Subcutaneous abdominal adipose tissue (tissue), 5 donors: ENCODE data around the gene PSEN1.
"Not testable (repeated sequence)": the region's sequence is repeated elsewhere in the genome, so short reads cannot be mapped to it uniquely, and the experiment has no call there.

Experiments used
- H3K27ac ChIP-seq: one replicate; pipeline ENCODE4 v1.7.0; 2013; ENCODE audit warnings: low read depth, mild to moderate bottlenecking, inconsistent platforms, low read length, moderate library complexity
- H3K27me3 ChIP-seq, 5 donors: one replicate each; pipeline ENCODE4 v1.7.0; 2013; ENCODE audit warnings: low read length in 5 of 5, inconsistent platforms in 1 of 5; ENCODE audit not compliant: control insufficient read depth in 5 of 5, insufficient read depth in 4 of 5
- H3K36me3 ChIP-seq, 5 donors: one replicate each; pipeline ENCODE4 v1.7.0; 2013; ENCODE audit warnings: low read length in 5 of 5; ENCODE audit not compliant: control insufficient read depth in 5 of 5, insufficient read depth in 5 of 5
- H3K4me1 ChIP-seq, 5 donors: one replicate each; pipeline ENCODE4 v1.7.0; 2013; ENCODE audit warnings: low read length in 5 of 5, mild to moderate bottlenecking in 3 of 5, moderate library complexity in 1 of 5; ENCODE audit not compliant: control insufficient read depth in 5 of 5, insufficient read depth in 5 of 5
- H3K4me3 ChIP-seq, 5 donors: one replicate each; pipeline ENCODE4 v1.7.0; 2013; ENCODE audit warnings: low read length in 5 of 5, low read depth in 1 of 5
- H3K9ac ChIP-seq, 5 donors: one replicate each; pipeline ENCODE4 v1.7.0; 2013; ENCODE audit warnings: low read length in 5 of 5, mild to moderate bottlenecking in 4 of 5, moderate library complexity in 3 of 5
- H3K9me3 ChIP-seq, 5 donors: one replicate each; pipeline ENCODE4 v1.7.0; 2013; ENCODE audit warnings: low read length in 5 of 5; ENCODE audit not compliant: control insufficient read depth in 5 of 5
- donor health status: healthy.
- donor health status: healthy.
- donor health status: healthy.
- donor health status: healthy.
- donor health status: healthy.

Gene PSEN1

DNA sequence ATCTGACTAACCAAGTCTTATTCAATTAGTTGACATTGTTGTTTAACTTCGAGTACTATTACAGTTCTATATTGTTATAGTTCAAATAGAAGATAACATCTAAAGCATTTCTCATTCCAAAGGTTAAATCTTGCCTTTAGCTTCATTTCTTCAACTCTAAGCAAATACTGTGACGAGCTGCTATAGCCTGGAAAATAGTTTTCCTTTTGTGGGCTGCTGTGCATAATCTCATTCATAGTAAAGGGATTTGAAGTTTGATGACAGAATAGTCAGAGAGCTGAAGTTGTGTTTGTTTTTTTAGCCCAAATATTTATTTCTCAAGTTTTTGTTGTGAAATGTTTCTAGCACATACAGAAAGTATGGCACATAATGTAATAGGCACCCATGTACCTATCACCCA lies 13.4 kb downstream of the PSEN1 start:
- Histone ChIP-seq H3K36me3 (peaks cover 20 to 50% (median 24%) of the 10 kb centered on the region in 5 donors), H3K9me3 (no peaks in the 10 kb centered on the region), H3K4me1 (peaks cover 0 to 7% (median 0%) of the 10 kb centered on the region in 5 donors), H3K27ac (no peak overlapping the region), H3K4me3 (no peak overlapping the region), H3K9ac (no peak overlapping the region), H3K27me3 (no peaks in the 10 kb centered on the region)

- Histone ChIP-seq H3K27ac (no peak overlapping the region), H3K4me3 (no peak overlapping the region), H3K36me3 (peaks cover 14 to 65% (median 36%) of the 10 kb centered on the region in 5 donors), H3K9me3 (no peaks in the 10 kb centered on the region), H3K9ac (no peak overlapping the region), H3K4me1 (peaks cover 0 to 4% (median 0%) of the 10 kb centered on the region in 5 donors), H3K27me3 (no peaks in the 10 kb centered on the region)
Observed at GRCh38 chr14:73153272-73153671, 17.0 kb downstream of the PSEN1 start.

GRCh38 chr14:73162251-73162650 lies 25.9 kb downstream of the PSEN1 start:
- H3K27me3 ChIP-seq, result no peaks in the 10 kb centered on the region
- H3K9me3 ChIP-seq, result no peaks in the 10 kb centered on the region
- H3K9ac ChIP-seq, result no peak overlapping the region
- no peak overlapping the region for H3K27ac ChIP-seq
- H3K4me3 ChIP-seq, result no peak overlapping the region
- no peaks in the 10 kb centered on the region for H3K4me1 ChIP-seq
- peaks cover 25 to 73% (median 43%) of the 10 kb centered on the region in 5 donors for H3K36me3 ChIP-seq

DNA sequence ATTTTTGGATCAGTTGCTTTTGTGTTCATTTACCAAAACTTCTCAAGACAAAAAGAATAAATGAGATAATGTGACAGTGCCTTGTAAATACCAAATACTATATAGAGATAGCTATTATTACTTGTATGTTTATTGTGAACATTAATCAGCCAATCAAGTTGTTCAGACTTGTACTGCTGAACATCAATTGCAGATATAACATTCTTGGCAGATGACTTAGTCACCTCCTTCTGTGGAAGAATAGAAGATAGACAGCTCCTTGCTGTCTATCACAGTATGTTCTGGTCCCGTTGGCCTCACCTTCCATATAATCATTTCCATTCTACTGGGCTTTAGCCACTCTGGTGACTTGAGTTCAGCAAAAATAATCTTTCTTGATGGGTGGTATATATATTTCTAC lies 30.1 kb downstream of the PSEN1 start:
- no peaks in the 10 kb centered on the region for H3K9me3 ChIP-seq
- H3K9ac ChIP-seq, result no peak overlapping the region
- H3K4me1 ChIP-seq, result no peaks in the 10 kb centered on the region
- H3K27me3 ChIP-seq, result no peaks in the 10 kb centered on the region
- no peak overlapping the region for H3K27ac ChIP-seq
- peaks cover 29 to 80% (median 48%) of the 10 kb centered on the region in 5 donors for H3K36me3 ChIP-seq
- H3K4me3 ChIP-seq, result no peak overlapping the region

- Histone ChIP-seq H3K4me3 (no peak overlapping the region), H3K4me1 (no peaks in the 10 kb centered on the region), H3K9ac (no peak overlapping the region), H3K9me3 (no peaks in the 10 kb centered on the region), H3K36me3 (peaks cover 41 to 84% (median 55%) of the 10 kb centered on the region in 5 donors), H3K27me3 (no peaks in the 10 kb centered on the region), H3K27ac (no peak overlapping the region)
Observed at GRCh38 chr14:73167727-73168126, 31.4 kb downstream of the PSEN1 start.

- Histone ChIP-seq H3K4me1 (no peaks in the 10 kb centered on the region), H3K4me3 (no peak overlapping the region), H3K9me3 (no peaks in the 10 kb centered on the region), H3K27ac (no peak overlapping the region), H3K36me3 (peaks cover 44 to 82% (median 55%) of the 10 kb centered on the region in 5 donors), H3K27me3 (no peaks in the 10 kb centered on the region), H3K9ac (no peak overlapping the region)
Observed at GRCh38 chr14:73168274-73168673, 32.0 kb downstream of the PSEN1 start.

DNA sequence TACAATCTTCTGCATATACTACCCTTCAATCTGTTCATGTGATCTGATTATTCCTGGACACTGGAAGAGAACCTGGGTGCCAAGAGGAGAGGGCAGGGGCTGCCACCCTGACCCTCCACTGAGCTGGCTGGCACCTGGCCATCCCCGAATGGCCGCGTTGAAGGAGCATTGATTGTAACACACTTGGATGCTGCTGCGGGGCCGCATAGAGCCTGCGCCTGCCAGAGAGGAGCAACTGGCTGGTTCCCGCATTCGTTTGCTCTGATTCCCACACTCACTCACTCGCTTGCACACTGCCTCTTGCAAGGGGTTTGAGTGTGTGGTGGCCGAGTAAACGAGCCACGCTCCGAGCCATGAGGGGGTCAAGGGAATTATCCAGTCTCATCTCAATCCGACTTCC lies 32.4 kb downstream of the PSEN1 start:
- Histone ChIP-seq H3K27me3 (no peaks in the 10 kb centered on the region), H3K4me3 (no peak overlapping the region), H3K9me3 (no peaks in the 10 kb centered on the region), H3K4me1 (no peaks in the 10 kb centered on the region), H3K36me3 (peaks cover 44 to 82% (median 56%) of the 10 kb centered on the region in 5 donors), H3K9ac (no peak overlapping the region), H3K27ac (no peak overlapping the region)

- not testable (repeated sequence) for H3K27ac ChIP-seq, H3K4me3 ChIP-seq, H3K27me3 ChIP-seq, H3K9me3 ChIP-seq, H3K4me1 ChIP-seq, H3K9ac ChIP-seq
- H3K36me3 ChIP-seq, result peaks cover 40 to 89% (median 66%) of the 10 kb centered on the region in 5 donors
Observed at GRCh38 chr14:73169855-73170254, 33.5 kb downstream of the PSEN1 start.

- Histone ChIP-seq H3K9ac (no peak overlapping the region), H3K4me1 (no peaks in the 10 kb centered on the region), H3K27ac (no peak overlapping the region), H3K36me3 (peaks cover 40 to 92% (median 67%) of the 10 kb centered on the region in 5 donors), H3K4me3 (no peak overlapping the region), H3K27me3 (no peaks in the 10 kb centered on the region), H3K9me3 (no peaks in the 10 kb centered on the region)
Observed at GRCh38 chr14:73170686-73171085, 34.4 kb downstream of the PSEN1 start.

DNA sequence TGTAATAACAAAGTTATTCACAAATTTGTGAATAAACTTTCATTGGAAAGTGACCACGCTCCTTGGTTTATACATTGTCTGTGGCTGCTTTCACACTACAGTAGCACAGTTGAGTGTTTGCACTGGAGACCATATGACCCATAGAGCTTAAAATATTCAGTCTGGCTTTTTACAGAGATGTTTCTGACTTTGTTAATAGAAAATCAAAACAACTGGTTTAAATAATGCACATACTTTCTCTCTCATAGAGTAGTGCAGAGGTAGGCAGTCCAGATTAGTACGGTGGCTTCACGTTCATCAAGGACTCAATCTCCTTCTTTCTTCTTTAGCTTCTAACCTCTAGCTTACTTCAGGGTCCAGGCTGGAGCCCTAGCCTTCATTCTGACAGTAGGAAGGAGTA lies 36.2 kb downstream of the PSEN1 start:
- Histone ChIP-seq H3K4me1 (peaks cover 0 to 14% (median 7%) of the 10 kb centered on the region in 5 donors), H3K27ac (no peak overlapping the region), H3K27me3 (no peaks in the 10 kb centered on the region), H3K36me3 (peaks cover 29 to 79% (median 62%) of the 10 kb centered on the region in 5 donors), H3K9ac (no peak overlapping the region), H3K4me3 (no peak overlapping the region), H3K9me3 (no peaks in the 10 kb centered on the region)
